IPS DF 6.9 (cell line): Measurements from ENCODE around the gene GEMIN5.

Experiments
- DNase-seq: peaks from one replicate; pipeline ENCODE4 v3.0.0-alpha.2; 2013; ENCODE audit warnings: low read depth, low spot score
- H3K27ac ChIP-seq: one replicate; pipeline ENCODE4 v1.5.1; 2013; ENCODE audit warnings: low read length, control low read depth
- H3K27me3 ChIP-seq: 2 replicates; pipeline ENCODE4 v1.6.1; 2013; ENCODE audit warnings: mild to moderate bottlenecking, low read length; ENCODE audit not compliant: control insufficient read depth, insufficient read depth
- H3K36me3 ChIP-seq: 2 replicates; pipeline ENCODE4 v1.6.1; 2013; ENCODE audit warnings: low read length; ENCODE audit not compliant: control insufficient read depth, insufficient read depth
- H3K4me1 ChIP-seq: 2 replicates; pipeline ENCODE4 v1.6.1; 2013; ENCODE audit warnings: low read length; ENCODE audit not compliant: control insufficient read depth, insufficient read depth
- H3K4me3 ChIP-seq: 2 replicates; pipeline ENCODE4 v1.5.1; 2013; ENCODE audit warnings: mild to moderate bottlenecking, low read length
- H3K9me3 ChIP-seq: 2 replicates; pipeline ENCODE4 v1.6.1; 2013; ENCODE audit warnings: low read length, inconsistent platforms; ENCODE audit not compliant: control insufficient read depth, insufficient read depth
- WGBS: extraction: QIAGEN DNeasy Blood & Tissue Kit; methylation state at CpG from one replicate; pipeline ENCODE4 v1.1.7; 2013; ENCODE audit warnings: mixed read lengths, missing lambda C conversion rate; ENCODE audit not compliant: insufficient read length, insufficient coverage; 5-methylcytosine and 5-hydroxymethylcytosine counted together

Gene GEMIN5

GRCh38 chr5:154892369-154892771 is 45.6 kb downstream of the GEMIN5 start:
- H3K4me1 ChIP-seq: no peaks in the 10 kb centered on the region
- no peak for DNase-seq
- H3K4me3 ChIP-seq: no peak overlapping the region
- H3K36me3 ChIP-seq: peaks cover 30% of the 10 kb centered on the region; the same call in 1 of the 2 replicates
- H3K9me3 ChIP-seq: no peaks in the 10 kb centered on the region; the same call in 1 of the 2 replicates
- no peak overlapping the region for H3K27ac ChIP-seq
- H3K27me3 ChIP-seq: no peaks in the 10 kb centered on the region
- WGBS: no CpG with 5 or more reads among the region's 13 CpGs

GRCh38 chr5:154885439-154885838 is 52.6 kb downstream of the GEMIN5 start:
- peaks cover 29% of the 10 kb centered on the region; the same call in 1 of the 2 replicates for H3K36me3 ChIP-seq
- peaks cover 4% of the 10 kb centered on the region for H3K9me3 ChIP-seq
- H3K4me3 ChIP-seq: no peak overlapping the region
- H3K27ac ChIP-seq: no peak overlapping the region
- WGBS: no CpG with 5 or more reads among the region's 2 CpGs
- no peak for DNase-seq
- H3K4me1 ChIP-seq: no peaks in the 10 kb centered on the region
- H3K27me3 ChIP-seq: no peaks in the 10 kb centered on the region

GRCh38 chr5:154884424-154884823 is 53.6 kb downstream of the GEMIN5 start:
- DNase-seq: no peak
- WGBS: no CpG with 5 or more reads among the region's 8 CpGs
- peaks cover 24% of the 10 kb centered on the region; the same call in 1 of the 2 replicates for H3K36me3 ChIP-seq

GRCh38 chr5:154881986-154882385 is 56.0 kb downstream of the GEMIN5 start:
- no CpG with 5 or more reads among the region's 4 CpGs for WGBS
- H3K27ac ChIP-seq: no peak overlapping the region
- no peak overlapping the region for H3K4me3 ChIP-seq
- peaks cover 4% of the 10 kb centered on the region for H3K9me3 ChIP-seq
- no peaks in the 10 kb centered on the region for H3K4me1 ChIP-seq
- H3K27me3 ChIP-seq: no peaks in the 10 kb centered on the region
- no peak for DNase-seq
- peaks cover 15% of the 10 kb centered on the region; the same call in 1 of the 2 replicates for H3K36me3 ChIP-seq

More at GRCh38 chr5:154884424-154884823, 53.6 kb downstream of the GEMIN5 start:
- Histone ChIP-seq H3K4me1 (no peaks in the 10 kb centered on the region), H3K27ac (no peak overlapping the region), H3K9me3 (peaks cover 4% of the 10 kb centered on the region), H3K4me3 (no peak overlapping the region), H3K27me3 (no peaks in the 10 kb centered on the region)

GRCh38 chr5:154878642-154879335 is 59.2 kb downstream of the GEMIN5 start:
- no peak overlapping the region for H3K4me3 ChIP-seq
- H3K9me3 ChIP-seq: no peaks in the 10 kb centered on the region
- no peak for DNase-seq
- H3K27me3 ChIP-seq: no peaks in the 10 kb centered on the region
- H3K4me1 ChIP-seq: no peaks in the 10 kb centered on the region
- no peak overlapping the region for H3K27ac ChIP-seq
- peaks cover 9% of the 10 kb centered on the region; the same call in 1 of the 2 replicates for H3K36me3 ChIP-seq
- WGBS: no CpG with 5 or more reads among the region's 14 CpGs

GRCh38 chr5:154873791-154874331 is 64.2 kb downstream of the GEMIN5 start:
- DNase-seq: no peak
- Histone ChIP-seq H3K4me3 (no peak overlapping the region), H3K27ac (no peak overlapping the region), H3K36me3 (peaks cover 17% of the 10 kb centered on the region; the same call in 1 of the 2 replicates), H3K9me3 (no peaks in the 10 kb centered on the region), H3K4me1 (no peaks in the 10 kb centered on the region), H3K27me3 (no peaks in the 10 kb centered on the region)
- no CpG with 5 or more reads among the region's 5 CpGs for WGBS

GRCh38 chr5:154871734-154872133 is 66.3 kb downstream of the GEMIN5 start:
- Histone ChIP-seq H3K4me1 (no peaks in the 10 kb centered on the region), H3K36me3 (peaks cover 17% of the 10 kb centered on the region; the same call in 1 of the 2 replicates), H3K4me3 (no peak overlapping the region), H3K9me3 (no peaks in the 10 kb centered on the region), H3K27me3 (no peaks in the 10 kb centered on the region), H3K27ac (no peak overlapping the region)
- no peak for DNase-seq
- WGBS: no CpG with 5 or more reads among the region's 4 CpGs

DNA sequence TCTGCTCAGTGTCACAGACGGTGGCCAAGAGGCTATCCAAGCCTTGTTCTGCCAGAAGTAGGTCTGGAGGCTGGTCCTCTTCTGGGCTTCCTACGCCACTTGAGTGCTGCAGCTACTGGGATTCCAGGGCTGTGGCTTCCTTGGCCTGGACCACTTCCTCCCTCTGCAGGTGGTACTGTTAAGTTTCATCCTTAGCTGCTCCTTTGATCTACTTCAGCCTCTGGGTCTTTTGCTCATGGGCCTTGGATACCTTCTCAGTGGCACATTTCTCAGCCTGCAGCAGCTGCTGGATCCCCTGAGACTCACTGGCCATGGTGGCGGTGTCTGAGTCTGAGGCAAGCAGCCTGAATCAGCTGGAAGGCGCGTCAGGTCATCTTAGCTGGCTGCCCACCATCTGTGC is 69.3 kb downstream of the GEMIN5 start:
- DNase-seq: no peak
- peaks cover 9% of the 10 kb centered on the region; the same call in 1 of the 2 replicates for H3K36me3 ChIP-seq
- H3K27ac ChIP-seq: no peak overlapping the region
- WGBS: no CpG with 5 or more reads among the region's 5 CpGs
- no peaks in the 10 kb centered on the region for H3K9me3 ChIP-seq
- H3K4me1 ChIP-seq: no peaks in the 10 kb centered on the region
- H3K27me3 ChIP-seq: no peaks in the 10 kb centered on the region
- no peak overlapping the region for H3K4me3 ChIP-seq

GRCh38 chr5:154866841-154867240 is 71.2 kb downstream of the GEMIN5 start:
- Histone ChIP-seq H3K9me3 (no peaks in the 10 kb centered on the region), H3K4me3 (no peak overlapping the region), H3K27ac (no peak overlapping the region), H3K36me3 (peaks cover 5% of the 10 kb centered on the region; the same call in 1 of the 2 replicates), H3K27me3 (no peaks in the 10 kb centered on the region), H3K4me1 (no peaks in the 10 kb centered on the region)
- WGBS: no CpG with 5 or more reads among the region's 2 CpGs
- no peak for DNase-seq

- Histone ChIP-seq H3K4me1 (no peaks in the 10 kb centered on the region), H3K9me3 (no peaks in the 10 kb centered on the region), H3K27me3 (no peaks in the 10 kb centered on the region), H3K36me3 (peaks cover 2% of the 10 kb centered on the region; the same call in 1 of the 2 replicates), H3K4me3 (no peak overlapping the region), H3K27ac (no peak overlapping the region)
- DNase-seq: no peak
- WGBS: no CpG with 5 or more reads among the region's 5 CpGs
Measured at GRCh38 chr5:154865466-154866184, 72.4 kb downstream of the GEMIN5 start.
